Measurements from ENCODE around the gene EMP3. TPM values are rescaled to one million over a fixed set of nuclear protein-coding genes. Genes with fewer than 3 reads are reported as not detected.
A peak's percentile ranks its signal among the peaks of the same experiment; 100 is the strongest.

The EMP3 gene
- total and polyA plus RNA-seq, 9 of the 15 experiments (the other 6 are each of a cell fraction or from before 2014, with no cell fraction given): 123 to 386 (median 296) TPM

- TF ChIP-seq ZBTB2 (IDR thresholded peaks at IDR 0.05): 0 out of 2 replicates have a peak, but pooled peaks have one; percentile 20
- no peak for TF ChIP-seq ZNF77 (CRISPR knock-in tag; IDR thresholded peaks at IDR 0.05)
- TF ChIP-seq SMARCB1 (IDR thresholded peaks at IDR 0.05; ENCODE audit: insufficient read length, low read depth): no peak
- TF ChIP-seq PCBP1 (IDR thresholded peaks at IDR 0.05; ENCODE audit: low read depth, low read length, poor library complexity, severe bottlenecking): no peak
- TF ChIP-seq, protein P1, sequence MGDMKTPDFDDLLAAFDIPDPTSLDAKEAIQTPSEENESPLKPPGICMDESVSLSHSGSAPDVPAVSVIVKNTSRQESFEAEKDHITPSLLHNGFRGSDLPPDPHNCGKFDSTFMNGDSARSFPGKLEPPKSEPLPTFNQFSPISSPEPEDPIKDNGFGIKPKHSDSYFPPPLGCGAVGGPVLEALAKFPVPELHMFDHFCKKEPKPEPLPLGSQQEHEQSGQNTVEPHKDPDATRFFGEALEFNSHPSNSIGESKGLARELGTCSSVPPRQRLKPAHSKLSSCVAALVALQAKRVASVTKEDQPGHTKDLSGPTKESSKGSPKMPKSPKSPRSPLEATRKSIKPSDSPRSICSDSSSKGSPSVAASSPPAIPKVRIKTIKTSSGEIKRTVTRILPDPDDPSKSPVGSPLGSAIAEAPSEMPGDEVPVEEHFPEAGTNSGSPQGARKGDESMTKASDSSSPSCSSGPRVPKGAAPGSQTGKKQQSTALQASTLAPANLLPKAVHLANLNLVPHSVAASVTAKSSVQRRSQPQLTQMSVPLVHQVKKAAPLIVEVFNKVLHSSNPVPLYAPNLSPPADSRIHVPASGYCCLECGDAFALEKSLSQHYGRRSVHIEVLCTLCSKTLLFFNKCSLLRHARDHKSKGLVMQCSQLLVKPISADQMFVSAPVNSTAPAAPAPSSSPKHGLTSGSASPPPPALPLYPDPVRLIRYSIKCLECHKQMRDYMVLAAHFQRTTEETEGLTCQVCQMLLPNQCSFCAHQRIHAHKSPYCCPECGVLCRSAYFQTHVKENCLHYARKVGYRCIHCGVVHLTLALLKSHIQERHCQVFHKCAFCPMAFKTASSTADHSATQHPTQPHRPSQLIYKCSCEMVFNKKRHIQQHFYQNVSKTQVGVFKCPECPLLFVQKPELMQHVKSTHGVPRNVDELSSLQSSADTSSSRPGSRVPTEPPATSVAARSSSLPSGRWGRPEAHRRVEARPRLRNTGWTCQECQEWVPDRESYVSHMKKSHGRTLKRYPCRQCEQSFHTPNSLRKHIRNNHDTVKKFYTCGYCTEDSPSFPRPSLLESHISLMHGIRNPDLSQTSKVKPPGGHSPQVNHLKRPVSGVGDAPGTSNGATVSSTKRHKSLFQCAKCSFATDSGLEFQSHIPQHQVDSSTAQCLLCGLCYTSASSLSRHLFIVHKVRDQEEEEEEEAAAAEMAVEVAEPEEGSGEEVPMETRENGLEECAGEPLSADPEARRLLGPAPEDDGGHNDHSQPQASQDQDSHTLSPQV (IDR thresholded peaks at IDR 0.05): no peak
- peak; percentile 34; the same call in 1 of the 2 replicates for TF ChIP-seq CXXC5 (CRISPR knock-in tag; IDR thresholded peaks at IDR 0.05)
- TF ChIP-seq MCM5 (IDR thresholded peaks at IDR 0.05; ENCODE audit: low read depth): no peak
- TF ChIP-seq ZNF311 (CRISPR knock-in tag; IDR thresholded peaks at IDR 0.05): no peak
- TF ChIP-seq BHLHE40 (IDR thresholded peaks at IDR 0.05; ENCODE audit: low read length): peak; percentile 94
- TF ChIP-seq TSHZ1 (CRISPR knock-in tag; IDR thresholded peaks at IDR 0.05): no peak
- TF ChIP-seq SMARCA4 (IDR thresholded peaks at IDR 0.05): no peak
- peak in 2 of 3 experiments; percentile 35 to 36 for TF ChIP-seq YY1 (IDR thresholded peaks at IDR 0.05; ENCODE audit: borderline replicate concordance in 1 of 3, control insufficient read depth in 1 of 3, extremely low read depth in 1 of 3, insufficient read depth in 3 of 3, insufficient read length in 1 of 3, insufficient replicate concordance in 2 of 3, low read depth in 1 of 3, low read length in 2 of 3)
- 0 out of 2 replicates have a peak, but pooled peaks have one; percentile 33 for TF ChIP-seq RFX7 (CRISPR knock-in tag; IDR thresholded peaks at IDR 0.05)
- TF ChIP-seq NCOA2 (IDR thresholded peaks at IDR 0.05; ENCODE audit: partially characterized antibody in 2 of 2): no peak
- no peak for TF ChIP-seq BRCA1 (IDR thresholded peaks at IDR 0.05)
- no peak for TF ChIP-seq BRCA1 (CRISPR knock-in tag; IDR thresholded peaks at IDR 0.05)
- peak; percentile 83 for TF ChIP-seq NFYB (IDR thresholded peaks at IDR 0.05; ENCODE audit: extremely low read depth, insufficient read length)
Measured at GRCh38 chr19:48332662-48333466, 7.5 kb downstream of the EMP3 start (continued).

Measured in K562 (cell line).